AG08396 (cell line): ENCODE measurements around the gene PRKCA.

Experiments used
- DNase-seq: peaks from one replicate; pipeline ENCODE4 v3.0.0; 2012; ENCODE audit warnings: low spot score, mixed read lengths

The PRKCA gene

GRCh38 chr17:66841328-66841727, 538.9 kb downstream of the PRKCA start:
- no peak for DNase-seq

- no peak for DNase-seq
These were observed 539.3 kb downstream of the PRKCA start for GRCh38 chr17:66841744-66842143.

DNA sequence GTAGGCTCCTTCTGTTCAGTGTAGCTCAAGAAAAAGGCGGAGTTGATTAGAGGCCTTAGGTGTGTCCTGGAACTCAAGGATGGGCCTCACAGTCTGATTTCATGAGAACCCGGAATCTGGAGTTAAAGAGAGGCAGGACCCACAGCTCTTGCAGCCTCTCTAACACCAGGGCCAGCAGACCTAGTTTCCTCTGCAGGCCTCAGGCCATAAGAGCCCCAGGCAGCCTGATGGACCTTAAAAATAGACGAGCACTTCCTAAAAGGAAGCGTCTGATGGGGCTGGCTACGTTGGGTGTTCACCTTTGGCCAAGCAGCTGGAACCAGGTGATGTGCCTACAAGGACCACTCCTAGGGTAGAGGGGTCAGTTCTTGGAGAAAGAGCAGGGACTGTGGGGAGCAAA, 540.1 kb downstream of the PRKCA start:
- no peak for DNase-seq

- DNase-seq: no peak
These were observed 540.5 kb downstream of the PRKCA start for GRCh38 chr17:66842959-66843358.

- DNase-seq: no peak
These were observed 541.2 kb downstream of the PRKCA start for GRCh38 chr17:66843627-66844026.

- no peak for DNase-seq
These were observed 545.3 kb downstream of the PRKCA start for GRCh38 chr17:66847704-66848103.

DNA sequence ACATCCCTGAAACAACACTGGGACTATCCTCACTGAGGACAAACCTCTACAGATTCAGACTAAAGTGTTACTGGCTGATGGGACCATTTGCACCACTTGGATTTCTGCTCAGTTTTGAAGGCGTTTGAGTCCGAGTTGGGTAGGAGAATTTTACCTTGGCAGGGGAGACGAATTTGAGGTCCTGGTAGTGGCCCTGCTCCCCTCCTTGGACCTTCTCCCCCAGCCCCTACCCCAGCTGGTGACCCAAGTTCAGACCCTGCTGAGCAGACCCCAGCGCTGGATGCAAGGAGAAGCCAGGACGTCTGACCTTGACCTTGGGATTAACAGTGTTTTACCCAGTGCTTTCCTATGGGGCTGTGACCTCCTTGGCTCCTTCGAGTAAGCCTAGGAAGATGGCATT, 546.1 kb downstream of the PRKCA start:
- DNase-seq: no peak

DNA sequence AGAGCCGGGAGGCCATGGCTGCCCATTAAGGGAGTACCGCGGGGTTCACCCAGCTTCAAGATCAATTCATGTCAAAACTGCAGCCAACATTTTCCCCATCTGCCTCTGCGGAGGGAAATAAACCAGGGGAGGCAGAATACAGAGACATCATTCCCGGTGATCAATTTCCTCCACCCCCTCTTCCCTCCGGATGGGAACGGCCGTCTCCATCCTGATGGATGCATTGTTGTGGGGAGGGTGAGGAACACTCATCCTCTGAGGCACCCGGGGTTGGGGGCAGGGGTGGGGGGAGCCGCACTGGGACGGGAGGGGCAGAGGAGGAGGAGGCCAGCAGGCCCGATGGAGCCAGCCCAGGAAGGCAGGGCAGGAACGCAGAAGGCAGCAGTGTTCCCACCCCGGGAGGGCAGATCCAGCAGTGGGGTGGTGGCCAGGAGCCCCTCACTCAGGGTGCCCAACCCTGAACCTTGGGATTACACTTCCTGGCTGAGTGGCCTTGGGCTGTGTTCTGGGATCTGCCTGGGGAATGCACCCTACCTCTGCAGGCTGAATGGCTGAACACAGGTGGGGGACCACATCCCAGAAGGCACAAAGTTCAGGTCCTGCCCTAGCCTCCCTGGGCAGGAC, 546.7 kb downstream of the PRKCA start:
- no peak for DNase-seq

- no peak for DNase-seq
These were observed 547.6 kb downstream of the PRKCA start for GRCh38 chr17:66849851-66850580.

DNA sequence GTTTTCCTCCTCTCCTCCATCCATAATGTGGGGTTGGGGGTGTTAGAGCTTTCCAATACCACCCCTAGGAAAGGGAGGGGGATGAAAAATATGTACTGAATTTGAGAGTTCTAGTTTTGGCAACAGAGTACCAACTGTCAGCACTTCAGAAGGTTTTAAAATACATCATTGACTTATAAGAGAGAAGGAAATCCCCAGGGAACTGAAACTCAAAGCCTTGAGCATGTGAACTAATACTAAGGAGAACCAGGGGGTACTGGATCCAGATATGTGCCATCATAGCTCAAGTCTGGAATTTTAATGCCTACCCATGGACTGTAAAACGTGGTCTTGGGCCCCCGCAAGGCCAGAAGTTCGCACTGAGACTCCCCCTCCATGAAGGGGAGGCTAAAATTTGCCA, 548.3 kb downstream of the PRKCA start:
- no peak for DNase-seq

GRCh38 chr17:66855204-66855603, 552.8 kb downstream of the PRKCA start:
- no peak for DNase-seq

- no peak for DNase-seq
These were observed 556.0 kb downstream of the PRKCA start for GRCh38 chr17:66858226-66859083.

- DNase-seq: no peak
These were observed 556.9 kb downstream of the PRKCA start for GRCh38 chr17:66859353-66859752.

GRCh38 chr17:66860204-66860603, 557.8 kb downstream of the PRKCA start:
- DNase-seq: no peak
